Fibroblast of lung (primary cell): ENCODE results near the gene OR52N1.

Experiments
- CTCF ChIP-seq, 2 donors: IDR thresholded peaks in 1 of 2; conservative IDR thresholded peaks in 1 of 2; 1 replicate in 1 of 2; 2 replicates in 1 of 2; pipeline ENCODE4 v1.5.1; 2011 to 2012; ENCODE audit warnings: low read length in 2 of 2, control low read depth in 1 of 2, inconsistent platforms in 1 of 2, low read depth in 1 of 2, mild to moderate bottlenecking in 1 of 2
- EZH2 ChIP-seq: IDR thresholded peaks from 2 replicates; pipeline ENCODE4 v1.5.1; 2012; ENCODE audit warnings: low read length, control low read depth, mild to moderate bottlenecking; ENCODE audit errors: missing control alignments

- no peak for TF ChIP-seq CTCF (conservative IDR thresholded peaks at IDR 0.05 in 1 of 2, IDR thresholded peaks at IDR 0.05 in 1 of 2; ENCODE audit: low read depth in 1 of 2, low read length in 2 of 2)
- TF ChIP-seq EZH2, result no peak
These were observed 53.2 kb downstream of the OR52N1 start for GRCh38 chr11:5737670-5738392.
